Heart right ventricle (tissue), 16 donors: ENCODE measurements around the gene SLC25A15. TPM values are rescaled to one million over a fixed set of nuclear protein-coding genes. Genes with fewer than 3 reads are reported as not detected.

Experiments used
- ATAC-seq, 8 donors: fragments of 200-7000 bp; cut with Tn5 transposase; one replicate each; pipeline ENCODE4 v1.9.1; 2020; ENCODE audit warnings: mild to moderate bottlenecking in 8 of 8, moderate library complexity in 8 of 8, moderate number of reproducible peaks in 1 of 8
- DNase-seq, 2 donors: peaks; one replicate each; pipeline ENCODE4 v3.0.0-alpha.2; 2020
- H3K27ac ChIP-seq, 10 donors: fragments of 200-600 bp; sonication (generic) in 2 of 10; one replicate each; pipeline versions ENCODE4 v1.5.0 to v1.8.0; 2020 to 2022; ENCODE audit warnings: mild to moderate bottlenecking in 3 of 10
- H3K27me3 ChIP-seq, 7 donors: fragments of 200-600 bp; one replicate each; pipeline ENCODE4 v1.8.0; 2021 to 2022; ENCODE audit warnings: mild to moderate bottlenecking in 2 of 7
- H3K36me3 ChIP-seq, 9 donors: fragments of 200-600 bp; sonication (generic) in 1 of 9; one replicate each; pipeline versions ENCODE4 v1.5.0 to v1.8.0; 2020 to 2022; ENCODE audit warnings: mild to moderate bottlenecking in 2 of 9
- H3K4me1 ChIP-seq, 9 donors: fragments of 200-600 bp; sonication (generic) in 1 of 9; one replicate each; pipeline versions ENCODE4 v1.5.0 to v1.8.0; 2020 to 2022; ENCODE audit warnings: mild to moderate bottlenecking in 4 of 9
- H3K4me3 ChIP-seq, 10 donors: fragments of 200-600 bp; sonication (generic) in 2 of 10; one replicate each; pipeline versions ENCODE4 v1.5.0 to v1.8.0; 2020 to 2022; ENCODE audit warnings: mild to moderate bottlenecking in 7 of 10, moderate library complexity in 2 of 10
- H3K9me3 ChIP-seq, 11 donors: fragments of 200-600 bp in 10 of 11; sonication (generic) in 2 of 11; one replicate each; pipeline versions ENCODE4 v1.5.0 to v1.8.0; 2013 to 2022; ENCODE audit warnings: mild to moderate bottlenecking in 2 of 11, control low read depth in 1 of 11, moderate library complexity in 1 of 11
- CTCF ChIP-seq, 9 donors: fragments of 200-600 bp; sonication (generic) in 2 of 9; IDR thresholded peaks; one replicate each; pipeline versions ENCODE4 v1.5.0 to v1.8.0; 2021 to 2022; ENCODE audit warnings: antibody characterized with exemption in 9 of 9, mild to moderate bottlenecking in 5 of 9, moderate library complexity in 1 of 9
- WGBS, 2 donors: extraction: QIAGEN DNeasy Blood & Tissue Kit; methylation state at CpG; one replicate each; pipeline ENCODE4 v1.1.7; 2013; ENCODE audit warnings: inconsistent platforms in 1 of 2; 5-methylcytosine and 5-hydroxymethylcytosine counted together
- intact Hi-C, 10 donors: fragments of 100-400 bp; cut with DNase I; formaldehyde crosslinking; loops; one replicate each; pipeline versions ENCODE4 v1.11.1 to v1.14.2; 2022
- polyA plus RNA-seq, 2 donors: library from polyadenylated mRNA; stranded (reverse); fragments of 200-250 nt; gene quantifications; one replicate each; pipeline ENCODE4 v1.2.3, GENCODE V29; 2013
- total RNA-seq, 10 donors: library from RNA; stranded (reverse); fragmentation: NEBNext Ultra II Directional in 3 of 10; extraction: Animal tissue kit (Norgen Biotek cat#: 25700) in 3 of 10; gene quantifications; one replicate each; pipeline versions ENCODE4 v1.2.1 to v1.2.4, GENCODE V29; 2021 to 2023
- donor health status: Arrhythmogenic right ventricular cardiomyopathy.
- donor health status: ischemic (EF 13 %, LVEDD 7.1; RV severe dilation, severe dysfunction).
- donor health status: healthy with polysubstance abuse.
- donor health status: DM: no; HTN: yes; CAD: no.
- donor health status: DM: no; HTN: no; CAD: no.
- donor health status: ischemic (EF 25% LVEDD 6.9; RV normal size, moderate dysfunction).
- donor health status: ischemic (EF 25% LVEDD 5.7; RV mildly dilated, moderate dysfunction).
- donor health status: healthy.
- donor health status: DM: yes; HTN: yes; CAD: no.
- donor health status: Ischemic cardiomyopathy.
- donor health status: ischemic (EF 35%, LVEDD 5.7; RV mildly dilated, moderate dysfunction).
- donor health status: nonischemic (EF 11% LVEDD 7.7; RV severe dilation, severe dysfunction).
- donor health status: DM: yes; HTN: yes; CAD: no.
- donor health status: PGD.
- donor health status: ischemic (EF 29% LVEDD 5.4; RV normal size, mild dysfunction).
- donor health status: nonischemic (EF 23%, LVEDD 6.1; RV moderate dilation, normal function).

Gene SLC25A15
- total and polyA plus RNA-seq, 12 donors, result 0.73 to 6.0 (median 4.7) TPM

DNA sequence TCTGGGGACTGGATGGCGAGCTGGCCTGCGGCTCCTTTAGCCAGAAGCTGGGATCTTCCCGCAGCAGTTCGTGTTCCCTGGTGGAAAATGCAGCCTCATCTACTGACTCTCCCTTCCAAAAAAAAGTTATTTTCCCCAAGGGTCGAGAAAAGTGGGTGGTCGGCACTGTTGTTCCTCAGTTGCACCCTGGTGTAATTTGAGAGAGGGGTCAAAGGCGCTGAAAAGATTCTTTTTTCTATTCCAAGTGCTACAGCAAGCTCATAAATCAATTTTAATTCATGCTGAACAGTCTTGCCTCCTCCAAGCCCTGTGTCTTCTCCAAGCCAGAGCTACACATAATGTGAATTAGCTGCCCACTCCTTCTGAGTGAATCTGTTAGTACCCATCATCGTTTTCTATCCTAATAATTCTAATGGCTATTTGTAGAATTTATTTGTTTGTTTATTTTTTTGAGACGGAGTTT lies 774 bp downstream of the SLC25A15 start:
- Histone ChIP-seq H3K36me3 (peaks cover 0 to 21% (median 0%) of the 10 kb centered on the region in 9 donors), H3K27me3 (no peaks in the 10 kb centered on the region), H3K27ac (peak overlapping the region in 9 of 10 donors; percentile 81 to 92 (median 84)), H3K4me3 (peak overlapping the region; percentile 42 to 85 (median 70)), H3K9me3 (no peaks in the 10 kb centered on the region), H3K4me1 (peaks cover 0 to 19% (median 10%) of the 10 kb centered on the region in 9 donors)
- intact Hi-C loops, result loop anchor here in 1 of 10 donors (5.0 kb wide), 1 partner anchor 272 kb away; the partner anchor contains the start of gene WBP4
- 26 to 27% methylated on average over 9 of the region's 9 CpGs for WGBS, 2 donors
- DNase-seq (no peak), ATAC-seq (no peak)
- no peak for TF ChIP-seq CTCF (IDR thresholded peaks at IDR 0.05)

- intact Hi-C loops, result loop anchor here in 1 of 10 donors (5.0 kb wide), 1 partner anchor 270 kb away; the partner anchor contains the start of gene WBP4
- ATAC-seq (no peak), DNase-seq (no peak)
- no peak overlapping the region for H3K27ac ChIP-seq
- H3K4me1 ChIP-seq, result peaks cover 0 to 15% (median 10%) of the 10 kb centered on the region in 9 donors
- no peak overlapping the region for H3K4me3 ChIP-seq
- H3K27me3 ChIP-seq, result no peaks in the 10 kb centered on the region
- H3K9me3 ChIP-seq, result no peaks in the 10 kb centered on the region
- H3K36me3 ChIP-seq, result peaks cover 0 to 39% (median 0%) of the 10 kb centered on the region in 9 donors
- WGBS, 2 donors, result 92 to 94% methylated on average over 10 of the region's 10 CpGs
- TF ChIP-seq CTCF (IDR thresholded peaks at IDR 0.05), result no peak
Measured at GRCh38 chr13:40792284-40793051, 3.1 kb downstream of the SLC25A15 start.

DNA sequence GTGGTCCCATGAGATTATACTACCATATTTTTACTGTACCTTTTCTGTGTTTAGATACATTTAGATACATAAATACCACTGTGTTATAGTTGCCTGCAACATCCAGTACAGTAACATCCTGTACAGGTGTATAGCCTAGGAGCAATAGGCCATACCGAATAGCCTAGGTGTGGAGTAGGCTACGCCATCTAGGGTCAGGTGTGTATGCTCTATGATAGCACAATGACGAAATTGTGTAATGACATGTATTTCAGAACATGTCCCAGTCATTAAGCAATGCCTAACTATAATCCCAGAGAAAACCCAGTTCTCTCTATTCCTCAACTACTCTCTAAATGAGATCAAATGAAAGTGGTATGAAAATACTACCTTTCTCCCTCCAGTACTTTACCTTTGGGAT lies 3.9 kb downstream of the SLC25A15 start:
- no peak for TF ChIP-seq CTCF (IDR thresholded peaks at IDR 0.05)
- ATAC-seq, result no peak
- no peaks in the 10 kb centered on the region for H3K9me3 ChIP-seq
- intact Hi-C loops, result loop anchor here in 1 of 10 donors (5.0 kb wide), 1 partner anchor 269 kb away; the partner anchor contains the start of gene WBP4
- no peak overlapping the region for H3K4me3 ChIP-seq
- WGBS, 2 donors, result 93 to 97% methylated on average over 3 of the region's 3 CpGs
- peaks cover 0 to 40% (median 0%) of the 10 kb centered on the region in 9 donors for H3K36me3 ChIP-seq
- peaks cover 0 to 15% (median 10%) of the 10 kb centered on the region in 9 donors for H3K4me1 ChIP-seq
- H3K27me3 ChIP-seq, result no peaks in the 10 kb centered on the region
- H3K27ac ChIP-seq, result no peak overlapping the region
- no peak for DNase-seq

GRCh38 chr13:40794414-40795368 lies 5.3 kb downstream of the SLC25A15 start:
- Histone ChIP-seq H3K27ac (no peak overlapping the region), H3K9me3 (no peaks in the 10 kb centered on the region), H3K27me3 (no peaks in the 10 kb centered on the region), H3K4me3 (no peak overlapping the region), H3K36me3 (peaks cover 0 to 54% (median 5%) of the 10 kb centered on the region in 9 donors), H3K4me1 (peaks cover 0 to 10% (median 6%) of the 10 kb centered on the region in 9 donors)
- DNase-seq (no peak), ATAC-seq (no peak)
- no peak for TF ChIP-seq CTCF (IDR thresholded peaks at IDR 0.05)
- WGBS, 2 donors, result 92 to 93% methylated on average over 13 of the region's 13 CpGs
- intact Hi-C loops, result loop anchor here in 1 of 10 donors (5.0 kb wide), 1 partner anchor 268 kb away; the partner anchor contains the start of gene WBP4
